ENCODE results near the gene LGALS7.

DNA sequence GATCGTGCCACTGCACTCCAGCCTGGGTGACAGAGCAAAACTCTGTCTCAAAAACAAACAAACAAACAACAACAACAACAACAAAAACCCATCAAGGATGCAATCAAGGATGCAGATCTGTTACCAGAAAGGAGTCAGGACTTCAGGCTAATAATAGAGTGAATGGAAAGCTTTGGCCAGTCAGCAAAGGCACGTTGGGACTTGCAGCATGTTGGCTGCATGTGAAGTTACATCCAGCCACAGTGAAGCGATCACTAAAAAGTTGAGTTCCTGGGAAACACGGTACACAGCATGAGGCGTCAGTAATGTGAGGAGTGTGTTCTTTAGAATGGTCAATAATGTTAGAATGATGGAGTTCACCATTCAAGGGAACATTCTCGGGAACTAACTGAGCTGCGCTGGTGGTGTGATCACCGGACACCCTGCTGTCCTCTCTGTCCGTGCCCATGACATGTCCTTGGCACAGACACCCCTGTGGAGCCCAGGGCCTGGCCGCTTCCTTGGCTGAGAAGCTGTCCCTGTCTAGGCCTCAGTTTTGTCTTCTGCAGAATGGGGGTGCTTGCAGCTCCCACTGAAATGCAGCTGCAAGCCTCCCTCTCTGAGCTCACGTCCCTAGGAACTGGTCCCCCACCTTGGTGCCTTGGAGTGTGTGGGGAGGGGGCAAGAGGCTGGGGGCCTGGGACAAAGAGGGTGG lies 13.4 kb upstream of the LGALS7 start:
- TF ChIP-seq SP2 (IDR thresholded peaks at IDR 0.05; ENCODE audit: low read length) (no peak), EP300 (IDR thresholded peaks at IDR 0.05; ENCODE audit: borderline replicate concordance in 1 of 2, low read depth in 2 of 2, low read length in 2 of 2) (no peak), CHD1 (IDR thresholded peaks at IDR 0.05; ENCODE audit: low read depth, low read length) (no peak), RXRA (IDR thresholded peaks at IDR 0.05; ENCODE audit: insufficient read depth, low read depth, low read length) (no peak), EZH2 (IDR thresholded peaks at IDR 0.05; ENCODE audit: low read depth, low read length, severe bottlenecking) (no peak), POLR2A (IDR thresholded peaks at IDR 0.05; ENCODE audit: control extremely low read depth in 1 of 2, low read depth in 2 of 2, low read length in 2 of 2) (no peak), YY1 (IDR thresholded peaks at IDR 0.05; ENCODE audit: low read depth, low read length) (no peak), RAD21 (IDR thresholded peaks at IDR 0.05 in 1 of 2, conservative IDR thresholded peaks at IDR 0.05 in 1 of 2; ENCODE audit: low read depth in 2 of 2, low read length in 2 of 2) (no peak), POLR2AphosphoS5 (IDR thresholded peaks at IDR 0.05; ENCODE audit: low read depth, low read length) (no peak), RBBP5 (IDR thresholded peaks at IDR 0.05; ENCODE audit: borderline replicate concordance, low read depth, low read length) (no peak), TAF1 (IDR thresholded peaks at IDR 0.05; ENCODE audit: low read depth, low read length) (no peak), CBX5 (IDR thresholded peaks at IDR 0.05; ENCODE audit: low read depth, low read length) (no peak)
- TF ChIP-seq, protein P1, sequence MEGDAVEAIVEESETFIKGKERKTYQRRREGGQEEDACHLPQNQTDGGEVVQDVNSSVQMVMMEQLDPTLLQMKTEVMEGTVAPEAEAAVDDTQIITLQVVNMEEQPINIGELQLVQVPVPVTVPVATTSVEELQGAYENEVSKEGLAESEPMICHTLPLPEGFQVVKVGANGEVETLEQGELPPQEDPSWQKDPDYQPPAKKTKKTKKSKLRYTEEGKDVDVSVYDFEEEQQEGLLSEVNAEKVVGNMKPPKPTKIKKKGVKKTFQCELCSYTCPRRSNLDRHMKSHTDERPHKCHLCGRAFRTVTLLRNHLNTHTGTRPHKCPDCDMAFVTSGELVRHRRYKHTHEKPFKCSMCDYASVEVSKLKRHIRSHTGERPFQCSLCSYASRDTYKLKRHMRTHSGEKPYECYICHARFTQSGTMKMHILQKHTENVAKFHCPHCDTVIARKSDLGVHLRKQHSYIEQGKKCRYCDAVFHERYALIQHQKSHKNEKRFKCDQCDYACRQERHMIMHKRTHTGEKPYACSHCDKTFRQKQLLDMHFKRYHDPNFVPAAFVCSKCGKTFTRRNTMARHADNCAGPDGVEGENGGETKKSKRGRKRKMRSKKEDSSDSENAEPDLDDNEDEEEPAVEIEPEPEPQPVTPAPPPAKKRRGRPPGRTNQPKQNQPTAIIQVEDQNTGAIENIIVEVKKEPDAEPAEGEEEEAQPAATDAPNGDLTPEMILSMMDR (IDR thresholded peaks at IDR 0.05; ENCODE audit: control extremely low read depth in 1 of 3, insufficient read depth in 1 of 3, low read depth in 1 of 3, low read length in 3 of 3): no peak
- TF ChIP-seq, protein P2, sequence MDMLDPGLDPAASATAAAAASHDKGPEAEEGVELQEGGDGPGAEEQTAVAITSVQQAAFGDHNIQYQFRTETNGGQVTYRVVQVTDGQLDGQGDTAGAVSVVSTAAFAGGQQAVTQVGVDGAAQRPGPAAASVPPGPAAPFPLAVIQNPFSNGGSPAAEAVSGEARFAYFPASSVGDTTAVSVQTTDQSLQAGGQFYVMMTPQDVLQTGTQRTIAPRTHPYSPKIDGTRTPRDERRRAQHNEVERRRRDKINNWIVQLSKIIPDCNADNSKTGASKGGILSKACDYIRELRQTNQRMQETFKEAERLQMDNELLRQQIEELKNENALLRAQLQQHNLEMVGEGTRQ (IDR thresholded peaks at IDR 0.05; ENCODE audit: low read length): no peak

Data from H1 (cell line).